Non-pigmented ciliary epithelial cell (primary cell): Measurements from ENCODE around the gene P2RX1.
"Not testable (repeated sequence)": the region's sequence is repeated elsewhere in the genome, so short reads cannot be mapped to it uniquely, and the experiment has no call there.

Experiments used
- DNase-seq: peaks from one replicate; pipeline ENCODE4 v3.0.0-alpha.2; 2010; ENCODE audit warnings: low read depth

P2RX1 gene

GRCh38 chr17:3857261-3858105 lies 58.8 kb downstream of the P2RX1 start:
- no peak for DNase-seq

- not testable (repeated sequence) for DNase-seq
Observed at GRCh38 chr17:3854204-3854603, 62.1 kb downstream of the P2RX1 start.

GRCh38 chr17:3852561-3852960 lies 63.7 kb downstream of the P2RX1 start:
- no peak for DNase-seq

GRCh38 chr17:3851461-3852100 lies 64.7 kb downstream of the P2RX1 start:
- DNase-seq, result no peak

GRCh38 chr17:3848229-3848835 lies 67.9 kb downstream of the P2RX1 start:
- no peak for DNase-seq

GRCh38 chr17:3847165-3847670 lies 69.0 kb downstream of the P2RX1 start:
- no peak for DNase-seq
